Measurements from ENCODE around the gene IL17RE.
"Not testable (repeated sequence)": the region's sequence is repeated elsewhere in the genome, so short reads cannot be mapped to it uniquely, and the experiment has no call there.

The IL17RE gene

GRCh38 chr3:9883706-9884554 lies 18.7 kb upstream of the IL17RE start:
- no peak for DNase-seq

GRCh38 chr3:9884555-9885165 lies 18.0 kb upstream of the IL17RE start:
- DNase-seq = no peak

GRCh38 chr3:9886328-9886727 lies 16.3 kb upstream of the IL17RE start:
- DNase-seq = no peak

GRCh38 chr3:9887480-9887879 lies 15.2 kb upstream of the IL17RE start:
- no peak for DNase-seq

GRCh38 chr3:9888540-9888939 lies 14.1 kb upstream of the IL17RE start:
- DNase-seq = no peak

- no peak for DNase-seq
Measured at GRCh38 chr3:9889405-9889804, 13.2 kb upstream of the IL17RE start.

GRCh38 chr3:9890249-9891071 lies 12.2 kb upstream of the IL17RE start, which contains the start of gene JAGN1:
Gene JAGN1 (plus strand): TSS chr3:9890610. CDS start chr3:9890723, 113 bp downstream.
- peak; percentile 37 for DNase-seq

GRCh38 chr3:9891072-9891622 lies 11.5 kb upstream of the IL17RE start:
- no peak for DNase-seq

- DNase-seq = no peak
Measured at GRCh38 chr3:9893739-9894138, 8.9 kb upstream of the IL17RE start.

GRCh38 chr3:9895715-9896114 lies 6.9 kb upstream of the IL17RE start:
- DNase-seq = not testable (repeated sequence)

GRCh38 chr3:9896755-9897407 lies 5.8 kb upstream of the IL17RE start:
- not testable (repeated sequence) for DNase-seq

GRCh38 chr3:9897408-9898372 lies 5.0 kb upstream of the IL17RE start:
- DNase-seq = no peak

- DNase-seq = no peak
Measured at GRCh38 chr3:9898467-9899241, 4.0 kb upstream of the IL17RE start.

GRCh38 chr3:9899289-9899791 lies 3.3 kb upstream of the IL17RE start:
- no peak for DNase-seq

GRCh38 chr3:9900965-9901415 lies 1.7 kb upstream of the IL17RE start:
- DNase-seq = not testable (repeated sequence)

GRCh38 chr3:9901967-9902366 lies 681 bp upstream of the IL17RE start:
- no peak for DNase-seq

- no peak for DNase-seq
Measured at GRCh38 chr3:9903238-9903624, 583 bp downstream of the IL17RE start.

GRCh38 chr3:9903904-9904303 lies 1.3 kb downstream of the IL17RE start:
- DNase-seq = no peak

- DNase-seq = no peak
Measured at GRCh38 chr3:9906480-9906879, 3.8 kb downstream of the IL17RE start.

- DNase-seq = no peak
Measured at GRCh38 chr3:9908286-9908685, 5.6 kb downstream of the IL17RE start.
